ENCODE measurements around the gene GPLD1.

The GPLD1 gene

DNA sequence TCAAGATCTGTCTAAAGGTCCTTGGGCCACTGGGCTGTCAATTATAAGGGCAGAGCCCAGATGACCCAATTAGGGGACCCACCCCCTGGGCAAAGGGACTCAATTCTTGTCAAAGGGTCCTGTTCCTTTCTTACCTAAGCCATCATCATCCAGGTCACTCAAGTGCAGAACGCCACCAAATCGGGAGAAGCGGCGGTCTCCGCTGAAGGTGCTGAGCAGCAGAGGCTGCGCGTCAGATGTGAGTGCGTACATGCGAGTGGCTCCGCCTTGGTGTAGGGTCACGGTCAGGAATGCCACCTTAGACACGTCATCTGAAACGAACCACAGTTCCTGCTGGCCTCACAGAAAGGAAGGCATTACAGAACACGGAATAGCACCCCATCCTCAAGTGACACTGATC, 52.4 kb downstream of the GPLD1 start:
- no peaks in the 10 kb centered on the region for H3K27me3 ChIP-seq (ENCODE audit: low read length)
- no peak overlapping the region for H3K27ac ChIP-seq (ENCODE audit: low read depth, low read length)
- no peak overlapping the region for H3K9ac ChIP-seq (ENCODE audit: low read length)
- no peaks in the 10 kb centered on the region for H3K9me3 ChIP-seq (ENCODE audit: insufficient read depth, low read length)
- no peaks in the 10 kb centered on the region for H4K20me1 ChIP-seq (ENCODE audit: low read depth, low read length)
- H3F3A ChIP-seq (ENCODE audit: insufficient read depth): no peaks in the 10 kb centered on the region
- H2AFZ ChIP-seq (ENCODE audit: low read depth, low read length, severe bottlenecking): no peak overlapping the region
- H3K79me2 ChIP-seq (ENCODE audit: insufficient read depth, low read length): no peaks in the 10 kb centered on the region
- TF ChIP-seq, protein P1, sequence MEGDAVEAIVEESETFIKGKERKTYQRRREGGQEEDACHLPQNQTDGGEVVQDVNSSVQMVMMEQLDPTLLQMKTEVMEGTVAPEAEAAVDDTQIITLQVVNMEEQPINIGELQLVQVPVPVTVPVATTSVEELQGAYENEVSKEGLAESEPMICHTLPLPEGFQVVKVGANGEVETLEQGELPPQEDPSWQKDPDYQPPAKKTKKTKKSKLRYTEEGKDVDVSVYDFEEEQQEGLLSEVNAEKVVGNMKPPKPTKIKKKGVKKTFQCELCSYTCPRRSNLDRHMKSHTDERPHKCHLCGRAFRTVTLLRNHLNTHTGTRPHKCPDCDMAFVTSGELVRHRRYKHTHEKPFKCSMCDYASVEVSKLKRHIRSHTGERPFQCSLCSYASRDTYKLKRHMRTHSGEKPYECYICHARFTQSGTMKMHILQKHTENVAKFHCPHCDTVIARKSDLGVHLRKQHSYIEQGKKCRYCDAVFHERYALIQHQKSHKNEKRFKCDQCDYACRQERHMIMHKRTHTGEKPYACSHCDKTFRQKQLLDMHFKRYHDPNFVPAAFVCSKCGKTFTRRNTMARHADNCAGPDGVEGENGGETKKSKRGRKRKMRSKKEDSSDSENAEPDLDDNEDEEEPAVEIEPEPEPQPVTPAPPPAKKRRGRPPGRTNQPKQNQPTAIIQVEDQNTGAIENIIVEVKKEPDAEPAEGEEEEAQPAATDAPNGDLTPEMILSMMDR (IDR thresholded peaks at IDR 0.05; ENCODE audit: insufficient read depth, low read length, poor library complexity, severe bottlenecking): no peak
- TF ChIP-seq EZH2phosphoT487 (conservative IDR thresholded peaks at IDR 0.05; ENCODE audit: low read length): no peak
- no peaks in the 10 kb centered on the region for H3K36me3 ChIP-seq (ENCODE audit: low read length)
- H3K4me2 ChIP-seq (ENCODE audit: low read depth, low read length, poor library complexity, severe bottlenecking): no peak overlapping the region
- no peaks in the 10 kb centered on the region for H3K9me2 ChIP-seq (replicated peaks; ENCODE audit: insufficient read depth, low read length)
- H3K4me3 ChIP-seq (ENCODE audit: insufficient read depth, low read length, poor library complexity, severe bottlenecking): no peak overlapping the region

DNA sequence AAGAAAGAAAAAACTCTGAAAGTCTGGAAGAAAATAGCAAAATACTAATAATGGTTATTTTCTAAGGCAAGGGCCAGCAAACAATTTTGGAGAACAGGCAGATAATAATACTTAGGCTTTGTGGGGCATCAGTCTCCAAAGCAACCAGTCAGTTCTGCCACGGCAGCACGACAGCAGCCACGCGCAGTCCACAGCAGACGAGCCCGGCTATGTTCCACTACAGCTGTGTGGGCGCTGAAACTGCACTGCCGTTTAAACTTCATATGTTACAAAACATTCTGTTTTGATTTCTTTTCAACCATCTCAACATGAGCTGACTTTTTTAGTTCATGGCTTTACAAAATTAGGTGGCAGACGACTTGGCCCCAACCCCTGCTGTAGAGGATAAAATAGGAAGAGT, 56.8 kb downstream of the GPLD1 start:
- no peaks in the 10 kb centered on the region for H3K79me2 ChIP-seq (ENCODE audit: insufficient read depth, low read length)
- H3K4me2 ChIP-seq (ENCODE audit: low read depth, low read length, poor library complexity, severe bottlenecking): no peak overlapping the region
- 0 out of 2 replicates have a peak, but pooled peaks cover 5% of the 10 kb centered on the region for H3K36me3 ChIP-seq (ENCODE audit: low read length)
- H3K27ac ChIP-seq (ENCODE audit: low read depth, low read length): no peak overlapping the region
- H3F3A ChIP-seq (ENCODE audit: insufficient read depth): 0 out of 2 replicates have a peak, but pooled peaks cover 4% of the 10 kb centered on the region
- H3K4me3 ChIP-seq (ENCODE audit: insufficient read depth, low read length, poor library complexity, severe bottlenecking): no peak overlapping the region
- H3K9ac ChIP-seq (ENCODE audit: low read length): no peak overlapping the region
- no peak for TF ChIP-seq EZH2phosphoT487 (conservative IDR thresholded peaks at IDR 0.05; ENCODE audit: low read length)
- TF ChIP-seq, protein P1 (IDR thresholded peaks at IDR 0.05; ENCODE audit: insufficient read depth, low read length, poor library complexity, severe bottlenecking): no peak
- H3K9me3 ChIP-seq (ENCODE audit: insufficient read depth, low read length): no peaks in the 10 kb centered on the region
- H4K20me1 ChIP-seq (ENCODE audit: low read depth, low read length): no peaks in the 10 kb centered on the region
- no peaks in the 10 kb centered on the region for H3K9me2 ChIP-seq (replicated peaks; ENCODE audit: insufficient read depth, low read length)
- no peak overlapping the region for H2AFZ ChIP-seq (ENCODE audit: low read depth, low read length, severe bottlenecking)
- no peaks in the 10 kb centered on the region for H3K27me3 ChIP-seq (ENCODE audit: low read length)

DNA sequence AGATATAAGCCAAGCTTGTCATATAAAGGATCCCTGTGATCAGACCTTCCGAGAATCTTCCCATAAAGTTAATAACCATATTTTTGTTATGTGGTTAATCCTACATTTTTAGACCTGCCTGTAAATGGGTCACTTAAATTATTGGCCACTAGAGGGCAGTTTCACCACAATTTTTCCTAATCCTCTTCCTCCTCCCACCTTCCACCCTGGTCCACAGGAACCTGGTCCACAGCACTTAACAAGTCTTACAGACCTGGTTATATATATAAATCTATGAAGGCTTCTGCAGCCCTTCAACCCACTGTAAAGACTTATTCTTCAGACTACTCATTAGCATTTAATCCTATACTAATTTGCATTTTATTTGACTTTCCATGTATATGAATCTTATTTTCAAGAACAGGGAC, 58.3 kb downstream of the GPLD1 start:
- Histone ChIP-seq H3K4me2 (ENCODE audit: low read depth, low read length, poor library complexity, severe bottlenecking) (no peak overlapping the region), H3K9me2 (replicated peaks; ENCODE audit: insufficient read depth, low read length) (no peaks in the 10 kb centered on the region), H3K79me2 (ENCODE audit: insufficient read depth, low read length) (no peaks in the 10 kb centered on the region), H3K27me3 (ENCODE audit: low read length) (no peaks in the 10 kb centered on the region), H3K4me3 (ENCODE audit: insufficient read depth, low read length, poor library complexity, severe bottlenecking) (no peak overlapping the region), H3F3A (ENCODE audit: insufficient read depth) (0 out of 2 replicates have a peak, but pooled peaks cover 5% of the 10 kb centered on the region), H3K9me3 (ENCODE audit: insufficient read depth, low read length) (no peaks in the 10 kb centered on the region), H3K9ac (ENCODE audit: low read length) (no peak overlapping the region), H3K27ac (ENCODE audit: low read depth, low read length) (no peak overlapping the region), H2AFZ (ENCODE audit: low read depth, low read length, severe bottlenecking) (no peak overlapping the region), H3K36me3 (ENCODE audit: low read length) (peaks cover 11% of the 10 kb centered on the region; the same call in 1 of the 2 replicates), H4K20me1 (ENCODE audit: low read depth, low read length) (no peaks in the 10 kb centered on the region)
- TF ChIP-seq, protein P1 (IDR thresholded peaks at IDR 0.05; ENCODE audit: insufficient read depth, low read length, poor library complexity, severe bottlenecking): peak; percentile 91
- TF ChIP-seq EZH2phosphoT487 (conservative IDR thresholded peaks at IDR 0.05; ENCODE audit: low read length): no peak

Measured in SU-DHL-6 (cell line).